ENCODE data around the gene MGAT4B.

The MGAT4B gene

GRCh38 chr5:179759581-179760551, 46.8 kb downstream of the MGAT4B start:
- in situ Hi-C loops (cut with MboI; ENCODE audit: low pct_unique_long_range_greater_than_20kb, low sequenced_read_pairs, unreplicated experiment), result no loop called here
- no peak for TF ChIP-seq CTCF (IDR thresholded peaks at IDR 0.05; ENCODE audit: extremely low read depth, insufficient read depth, missing control alignments)
- DNase-seq (ENCODE audit: low spot score), result peak; percentile 65

GRCh38 chr5:179758955-179759354, 47.7 kb downstream of the MGAT4B start:
- TF ChIP-seq CTCF (IDR thresholded peaks at IDR 0.05; ENCODE audit: extremely low read depth, insufficient read depth, missing control alignments), result no peak
- in situ Hi-C loops (cut with MboI; ENCODE audit: low pct_unique_long_range_greater_than_20kb, low sequenced_read_pairs, unreplicated experiment), result no loop called here
- no peak for DNase-seq (ENCODE audit: low spot score)

GRCh38 chr5:179755022-179755421, 51.6 kb downstream of the MGAT4B start:
- in situ Hi-C loops (cut with MboI; ENCODE audit: low pct_unique_long_range_greater_than_20kb, low sequenced_read_pairs, unreplicated experiment), result no loop called here
- DNase-seq (ENCODE audit: low spot score), result no peak
- no peak for TF ChIP-seq CTCF (IDR thresholded peaks at IDR 0.05; ENCODE audit: extremely low read depth, insufficient read depth, missing control alignments)

- no peak for TF ChIP-seq CTCF (IDR thresholded peaks at IDR 0.05; ENCODE audit: extremely low read depth, insufficient read depth, missing control alignments)
- in situ Hi-C loops (cut with MboI; ENCODE audit: low pct_unique_long_range_greater_than_20kb, low sequenced_read_pairs, unreplicated experiment), result no loop called here
Observed at GRCh38 chr5:179753971-179754370, 52.7 kb downstream of the MGAT4B start.

DNA sequence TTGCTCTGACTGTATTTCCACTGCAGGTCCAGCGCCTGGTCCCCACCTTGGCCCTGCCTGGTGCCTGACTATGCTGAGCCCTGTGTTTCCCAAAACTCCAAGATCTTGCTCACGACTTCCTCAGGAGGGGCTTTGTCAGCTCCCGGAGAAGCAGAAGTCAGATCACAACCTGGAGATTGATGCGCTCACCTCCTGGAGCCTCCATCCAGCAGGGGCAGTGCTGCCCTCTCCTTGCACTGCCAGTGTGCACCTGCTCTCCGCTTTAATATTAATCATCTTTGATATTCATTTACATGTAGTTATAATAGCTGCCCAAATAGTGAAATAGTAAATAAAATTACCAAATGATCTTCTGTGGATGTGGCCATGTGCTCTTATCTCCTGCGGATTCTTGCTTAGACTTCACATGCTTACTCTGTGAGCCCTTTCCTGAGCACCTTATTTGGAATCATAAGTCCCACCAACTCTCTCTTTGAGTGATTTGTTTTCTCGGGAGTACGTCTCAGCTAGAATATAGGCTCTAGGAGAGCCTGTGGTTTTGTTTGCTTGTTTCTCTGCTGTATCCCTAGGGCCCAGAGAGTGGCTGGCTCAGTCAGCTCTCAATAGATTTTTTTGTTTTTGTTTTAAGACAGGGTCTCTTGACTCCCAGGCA, 56.7 kb downstream of the MGAT4B start:
- no peak for TF ChIP-seq CTCF (IDR thresholded peaks at IDR 0.05; ENCODE audit: extremely low read depth, insufficient read depth, missing control alignments)
- no peak for DNase-seq (ENCODE audit: low spot score)
- in situ Hi-C loops (cut with MboI; ENCODE audit: low pct_unique_long_range_greater_than_20kb, low sequenced_read_pairs, unreplicated experiment), result no loop called here

More at GRCh38 chr5:179753971-179754370, 52.7 kb downstream of the MGAT4B start:
- DNase-seq (ENCODE audit: low spot score), result no peak

- TF ChIP-seq CTCF (IDR thresholded peaks at IDR 0.05; ENCODE audit: extremely low read depth, insufficient read depth, missing control alignments), result no peak
- in situ Hi-C loops (cut with MboI; ENCODE audit: low pct_unique_long_range_greater_than_20kb, low sequenced_read_pairs, unreplicated experiment), result no loop called here
- DNase-seq (ENCODE audit: low spot score), result no peak
Observed at GRCh38 chr5:179747811-179748210, 58.9 kb downstream of the MGAT4B start.

Measured in GM13977 (cell line).